H9 (cell line): ENCODE data around the gene IGSF11. TPM values are rescaled to one million over a fixed set of nuclear protein-coding genes. Genes with fewer than 3 reads are reported as not detected.

Experiments used
- DNase-seq: peaks from one replicate; pipeline ENCODE4 v3.0.0-alpha.2; 2017
- H2AFZ ChIP-seq: one replicate; pipeline ENCODE4 v1.6.1; 2013; ENCODE audit warnings: mild to moderate bottlenecking, low read length, control low read depth, moderate library complexity
- H2AK5ac ChIP-seq: 2 replicates; pipeline ENCODE4 v1.6.1; 2013; ENCODE audit warnings: low read length, control low read depth, mixed read lengths; ENCODE audit not compliant: insufficient read length
- H2BK120ac ChIP-seq: one replicate; pipeline ENCODE4 v1.6.1; 2013; ENCODE audit warnings: low read depth, mild to moderate bottlenecking, low read length, control low read depth, inconsistent platforms; ENCODE audit not compliant: poor library complexity, severe bottlenecking
- H2BK12ac ChIP-seq: 2 replicates; pipeline ENCODE4 v1.6.1; 2013; ENCODE audit warnings: low read length, control low read depth, mixed read lengths, low read depth; ENCODE audit not compliant: insufficient read length
- H2BK15ac ChIP-seq: 2 replicates; pipeline ENCODE4 v1.6.1; 2013; ENCODE audit warnings: low read depth, low read length, control low read depth
- H2BK20ac ChIP-seq: one replicate; pipeline ENCODE4 v1.6.1; 2013; ENCODE audit warnings: low read depth, mild to moderate bottlenecking, low read length, control low read depth, inconsistent platforms; ENCODE audit not compliant: poor library complexity, severe bottlenecking
- H2BK5ac ChIP-seq: 2 replicates; pipeline ENCODE4 v1.6.1; 2013; ENCODE audit warnings: low read length, control low read depth, mixed read lengths; ENCODE audit not compliant: insufficient read length
- H3K14ac ChIP-seq: 2 replicates; pipeline ENCODE4 v1.6.1; 2013; ENCODE audit warnings: low read length, control low read depth; ENCODE audit not compliant: insufficient read depth
- H3K18ac ChIP-seq: 2 replicates; pipeline ENCODE4 v1.6.1; 2013; ENCODE audit warnings: low read depth, mild to moderate bottlenecking, mixed read lengths, low read length, control low read depth; ENCODE audit not compliant: insufficient read length
- H3K23ac ChIP-seq: 2 replicates; pipeline ENCODE4 v1.6.1; 2013; ENCODE audit warnings: low read length, control low read depth, mixed read lengths, low read depth; ENCODE audit not compliant: insufficient read length
- H3K23me2 ChIP-seq: 2 replicates; pipeline ENCODE4 v1.6.1; 2013; ENCODE audit warnings: low read depth, mild to moderate bottlenecking, mixed read lengths, low read length, control low read depth; ENCODE audit not compliant: insufficient read length, poor library complexity, severe bottlenecking
- H3K27ac ChIP-seq: 2 replicates; pipeline ENCODE4 v1.5.1; 2013; ENCODE audit warnings: low read length, control low read depth, mixed read lengths, low read depth; ENCODE audit not compliant: insufficient read length
- H3K27me3 ChIP-seq: 2 replicates; pipeline ENCODE4 v1.6.1; 2013; ENCODE audit warnings: low read length, control low read depth, inconsistent platforms; ENCODE audit not compliant: insufficient read depth
- H3K4ac ChIP-seq: 2 replicates; pipeline ENCODE4 v1.6.1; 2013; ENCODE audit warnings: low read depth, mild to moderate bottlenecking, control low read depth, inconsistent platforms, low read length, moderate library complexity
- H3K4me1 ChIP-seq: 2 replicates; pipeline ENCODE4 v1.6.1; 2013; ENCODE audit warnings: low read length, control low read depth, inconsistent platforms; ENCODE audit not compliant: insufficient read depth
- H3K4me2 ChIP-seq: 2 replicates; pipeline ENCODE4 v1.6.1; 2013; ENCODE audit warnings: low read length, control low read depth, mixed read lengths; ENCODE audit not compliant: insufficient read length, insufficient read depth
- H3K56ac ChIP-seq: 2 replicates; pipeline ENCODE4 v1.6.1; 2013; ENCODE audit warnings: low read depth, mild to moderate bottlenecking, mixed read lengths, low read length, control low read depth; ENCODE audit not compliant: insufficient read length
- H3K79me1 ChIP-seq: 2 replicates; pipeline ENCODE4 v1.6.1; 2013; ENCODE audit warnings: low read depth, mild to moderate bottlenecking, moderate library complexity, low read length, control low read depth, inconsistent platforms; ENCODE audit not compliant: insufficient read depth, poor library complexity, severe bottlenecking
- H3K79me2 ChIP-seq: 2 replicates; pipeline ENCODE4 v1.6.1; 2013; ENCODE audit warnings: low read length, control low read depth, inconsistent platforms; ENCODE audit not compliant: insufficient read depth
- H3K9ac ChIP-seq: 2 replicates; pipeline ENCODE4 v1.6.1; 2013; ENCODE audit warnings: low read length, control low read depth, mixed read lengths; ENCODE audit not compliant: insufficient read length; ENCODE audit errors: extremely low read depth
- H3K9me3 ChIP-seq: one replicate; pipeline ENCODE4 v1.6.1; 2013; ENCODE audit warnings: low read depth, low read length, inconsistent platforms; ENCODE audit not compliant: control insufficient read depth
- H3T11ph ChIP-seq: one replicate; pipeline ENCODE4 v1.6.1; 2013; ENCODE audit warnings: mild to moderate bottlenecking, low read length, control low read depth, inconsistent platforms
- H4K20me1 ChIP-seq: one replicate; pipeline ENCODE4 v1.6.1; 2013; ENCODE audit not compliant: control insufficient read depth, insufficient read length, insufficient read depth
- H4K5ac ChIP-seq: 2 replicates; pipeline ENCODE4 v1.6.1; 2013; ENCODE audit warnings: low read depth, mild to moderate bottlenecking, mixed read lengths, low read length, control low read depth; ENCODE audit not compliant: insufficient read length
- H4K8ac ChIP-seq: replicated peaks from 2 replicates; pipeline ENCODE4 v1.6.1; 2013; ENCODE audit warnings: low read length, control low read depth, mixed read lengths, low read depth; ENCODE audit not compliant: insufficient read length
- H4K91ac ChIP-seq: 2 replicates; pipeline ENCODE4 v1.6.1; 2013; ENCODE audit warnings: low read depth, mild to moderate bottlenecking, moderate library complexity, mixed read lengths, low read length, control low read depth; ENCODE audit not compliant: insufficient read length
- H3K27ac Mint-ChIP-seq, 3 experiments: 2 replicates in 2 of 3; 3 replicates in 1 of 3; pipeline ENCODE4 v1.8.0; 2020 to 2021; ENCODE audit warnings: mixed read lengths in 3 of 3, mild to moderate bottlenecking in 1 of 3, moderate library complexity in 1 of 3
- H3K27me3 Mint-ChIP-seq: 2 replicates; pipeline ENCODE4 v1.8.0; 2021; ENCODE audit warnings: low read depth, mild to moderate bottlenecking, moderate library complexity, mixed read lengths
- H3K36me3 Mint-ChIP-seq, 3 experiments: 2 replicates in 2 of 3; 3 replicates in 1 of 3; pipeline ENCODE4 v1.8.0; 2020 to 2021; ENCODE audit warnings: low read depth in 3 of 3, mixed read lengths in 3 of 3; ENCODE audit not compliant: insufficient read depth in 1 of 3
- H3K4me1 Mint-ChIP-seq, 2 experiments: 2 replicates each; pipeline ENCODE4 v1.8.0; 2020; ENCODE audit warnings: mixed read lengths in 2 of 2
- H3K4me3 Mint-ChIP-seq, 2 experiments: 2 replicates in 1 of 2; 3 replicates in 1 of 2; pipeline ENCODE4 v1.8.0; 2020 to 2021; ENCODE audit warnings: mild to moderate bottlenecking in 2 of 2, mixed read lengths in 2 of 2, moderate library complexity in 1 of 2
- H3K9me3 Mint-ChIP-seq, 2 experiments: 2 replicates in 1 of 2; 3 replicates in 1 of 2; pipeline ENCODE4 v1.8.0; 2020; ENCODE audit warnings: mild to moderate bottlenecking in 2 of 2, mixed read lengths in 2 of 2, moderate library complexity in 1 of 2
- CTCF ChIP-seq: fragments of 200-600 bp; sonication (generic); conservative IDR thresholded peaks from 3 replicates; pipeline ENCODE4 v1.8.0; 2021; ENCODE audit warnings: antibody characterized with exemption, mild to moderate bottlenecking
- WGBS: extraction: QIAGEN DNeasy Blood & Tissue Kit; methylation state at CpG from one replicate; pipeline ENCODE4 v1.1.7; 2013; ENCODE audit warnings: missing lambda C conversion rate, low lambda C conversion rate, mixed read lengths; ENCODE audit not compliant: insufficient read length; ENCODE audit errors: extremely low coverage; 5-methylcytosine and 5-hydroxymethylcytosine counted together
- total RNA-seq: library from RNA; stranded (reverse); gene quantifications from 2 replicates; pipeline ENCODE4 v1.2.1, GENCODE V29; 2021

IGSF11 gene
- total RNA-seq, 1 experiment from 2014 or later, result 1.6 TPM

GRCh38 chr3:118955914-118956556, 78.6 kb downstream of the IGSF11 start:
- H2BK15ac ChIP-seq, result no peak overlapping the region

More at GRCh38 chr3:118955914-118956556, 78.6 kb downstream of the IGSF11 start:
- no peak for TF ChIP-seq CTCF
- H2BK20ac ChIP-seq, result no peak overlapping the region
- WGBS, result no CpG with 5 or more reads among the region's 1 CpG
- H3K79me1 ChIP-seq, result no peaks in the 10 kb centered on the region
- H3K27ac Mint-ChIP-seq, result 0 out of 7 replicates have a peak overlapping the region, but pooled peaks of 1 of the 3 experiments have one; percentile 3
- no peak overlapping the region for H4K91ac ChIP-seq
- no peak overlapping the region for H2AFZ ChIP-seq
- no peak overlapping the region for H3K4ac ChIP-seq
- H3K4me2 ChIP-seq, result no peak overlapping the region
- no peak overlapping the region for H3K23ac ChIP-seq
- DNase-seq, result no peak
- H3K27ac ChIP-seq, result no peak overlapping the region
- H2BK5ac ChIP-seq, result no peak overlapping the region
- H3K79me2 ChIP-seq, result no peaks in the 10 kb centered on the region
- no peak overlapping the region for H2AK5ac ChIP-seq
- no peaks in the 10 kb centered on the region for H3K4me1 ChIP-seq
- peaks cover 18 to 20% of the 10 kb centered on the region in 2 experiments for H3K9me3 Mint-ChIP-seq
- no peak overlapping the region for H3K9ac ChIP-seq
- H3K23me2 ChIP-seq, result no peaks in the 10 kb centered on the region
- H3K4me3 Mint-ChIP-seq, result no peak overlapping the region
- no peak overlapping the region for H4K8ac ChIP-seq
- peaks cover 0 to 26% (median 1%) of the 10 kb centered on the region in 3 experiments; a peak in 3 of 7 replicates for H3K36me3 Mint-ChIP-seq
- no peaks in the 10 kb centered on the region for H4K20me1 ChIP-seq
- H2BK12ac ChIP-seq, result no peak overlapping the region
- no peaks in the 10 kb centered on the region for H3K9me3 ChIP-seq
- H3K27me3 Mint-ChIP-seq, result no peaks in the 10 kb centered on the region
- H3K14ac ChIP-seq, result no peak overlapping the region
- no peak overlapping the region for H2BK120ac ChIP-seq
- H3K18ac ChIP-seq, result no peak overlapping the region
- no peak overlapping the region for H3K56ac ChIP-seq
- H3K4me1 Mint-ChIP-seq, result peaks cover 13 to 15% of the 10 kb centered on the region in 2 experiments
- H4K5ac ChIP-seq, result no peak overlapping the region
- H3T11ph ChIP-seq, result no peak overlapping the region
- no peaks in the 10 kb centered on the region for H3K27me3 ChIP-seq
